H1 (cell line): ENCODE data around the gene TERB1. TPM values are rescaled to one million over a fixed set of nuclear protein-coding genes. Genes with fewer than 3 reads are reported as not detected.

Experiments
- CTCF ChIA-PET: fragments of 300-600 bp; sonication (Branson Sonifier 250); formaldehyde crosslinking; loops from one replicate; lab custom pipeline; 2021; ENCODE audit not compliant: partially characterized antibody; lab: Charles Lee
- POLR2A ChIA-PET: fragments of 300-600 bp; sonication (Branson Sonifier 250); formaldehyde crosslinking; loops from one replicate; lab custom pipeline; 2021; ENCODE audit warnings: inconsistent platforms; ENCODE audit not compliant: partially characterized antibody; lab: Charles Lee
- DNase-seq, 2 experiments: peaks; one replicate each; pipeline versions ENCODE4 v3.0.0 to v3.0.0-alpha.2; 2010 to 2022; ENCODE audit warnings: low spot score in 2 of 2, low read depth in 1 of 2, mixed read lengths in 1 of 2
- FAIRE-seq: peaks from 2 replicates; lab custom pipeline; 2011; peaks lifted over from hg19 to GRCh38; lab: Jason Lieb, UNC
- H2AFZ ChIP-seq: 2 replicates; pipeline ENCODE4 v1.8.1; 2012; ENCODE audit warnings: low read length, inconsistent platforms
- H2AK5ac ChIP-seq: 2 replicates; pipeline ENCODE4 v1.6.1; 2013; ENCODE audit warnings: low read depth, low read length
- H2BK120ac ChIP-seq: replicated peaks from 2 replicates; pipeline ENCODE3; 2013; ENCODE audit warnings: low read depth, low read length, inconsistent platforms
- H2BK12ac ChIP-seq: 2 replicates; pipeline ENCODE4 v1.6.1; 2013; ENCODE audit warnings: low read depth, low read length
- H2BK15ac ChIP-seq: 2 replicates; pipeline ENCODE4 v1.6.1; 2013; ENCODE audit warnings: low read length
- H2BK20ac ChIP-seq: 2 replicates; pipeline ENCODE4 v1.6.1; 2013; ENCODE audit warnings: low read length
- H2BK5ac ChIP-seq: 2 replicates; pipeline ENCODE4 v1.6.1; 2013; ENCODE audit warnings: low read depth, low read length
- H3K14ac ChIP-seq: 2 replicates; pipeline ENCODE4 v1.6.1; 2013; ENCODE audit warnings: inconsistent platforms; ENCODE audit not compliant: insufficient read length
- H3K18ac ChIP-seq: 2 replicates; pipeline ENCODE4 v1.6.1; 2013; ENCODE audit warnings: low read length; ENCODE audit errors: extremely low read depth
- H3K23ac ChIP-seq: 2 replicates; pipeline ENCODE4 v1.6.1; 2013; ENCODE audit warnings: inconsistent platforms; ENCODE audit not compliant: insufficient read length
- H3K23me2 ChIP-seq: 2 replicates; pipeline ENCODE4 v1.6.1; 2013; ENCODE audit warnings: low read depth, low read length
- H3K27ac ChIP-seq: 2 replicates; pipeline ENCODE4 v1.6.1; 2011; ENCODE audit warnings: low read depth, low read length, inconsistent platforms
- H3K27me3 ChIP-seq, 4 experiments: replicated peaks in 1 of 4; 1 replicate in 1 of 4; 2 replicates in 3 of 4; pipeline versions ENCODE4 v1.6.1 to v1.8.1; 2011 to 2013; ENCODE audit warnings: low read length in 3 of 4, mild to moderate bottlenecking in 3 of 4, inconsistent platforms in 2 of 4, mixed read lengths in 2 of 4, moderate library complexity in 1 of 4; ENCODE audit not compliant: control insufficient read depth in 3 of 4, insufficient read depth in 3 of 4; ENCODE audit errors: extremely low read depth in 1 of 4
- H3K36me3 ChIP-seq, 4 experiments: 2 replicates each; pipeline versions ENCODE4 v1.6.1 to v1.8.1; 2011 to 2013; ENCODE audit warnings: mild to moderate bottlenecking in 4 of 4, low read length in 3 of 4, moderate library complexity in 2 of 4, control low read depth in 1 of 4, inconsistent platforms in 1 of 4; ENCODE audit not compliant: insufficient read depth in 4 of 4, control insufficient read depth in 2 of 4
- H3K4ac ChIP-seq: replicated peaks from 2 replicates; pipeline ENCODE3; 2013; ENCODE audit warnings: low read length, low read depth, mixed read lengths, inconsistent platforms; ENCODE audit not compliant: insufficient read length
- H3K4me1 ChIP-seq, 4 experiments: replicated peaks in 1 of 4; 1 replicate in 1 of 4; 2 replicates in 3 of 4; pipeline versions ENCODE4 v1.6.1 to v1.8.1; 2011 to 2013; ENCODE audit warnings: low read length in 3 of 4, inconsistent platforms in 2 of 4, mixed read lengths in 1 of 4; ENCODE audit not compliant: insufficient read depth in 4 of 4, control insufficient read depth in 3 of 4
- H3K4me2 ChIP-seq, 2 experiments: 2 replicates each; pipeline versions ENCODE4 v1.6.1 to v1.8.1; 2011 to 2013; ENCODE audit warnings: low read depth in 2 of 2, low read length in 2 of 2, control low read depth in 1 of 2, inconsistent platforms in 1 of 2, mild to moderate bottlenecking in 1 of 2; ENCODE audit not compliant: insufficient read depth in 1 of 2
- H3K4me3 ChIP-seq, 4 experiments: fragments of 200-600, 300-600 bp in 1 of 4; sonication (generic), shearing (Covaris generic), sonication (Bioruptor Twin) in 1 of 4; 2 replicates each; pipeline versions ENCODE4 v1.5.1 to v1.8.1; 2011 to 2016; ENCODE audit warnings: low read length in 4 of 4, low read depth in 3 of 4, control low read depth in 2 of 4, inconsistent platforms in 2 of 4, mild to moderate bottlenecking in 2 of 4, mixed read lengths in 1 of 4, moderate library complexity in 1 of 4; ENCODE audit not compliant: insufficient read depth in 2 of 4; ENCODE audit errors: extremely low read depth in 1 of 4
- H3K56ac ChIP-seq: replicated peaks from 2 replicates; pipeline ENCODE3; 2013; ENCODE audit warnings: low read depth, mild to moderate bottlenecking, mixed read lengths, low read length, inconsistent platforms; ENCODE audit not compliant: insufficient read length
- H3K79me1 ChIP-seq: 2 replicates; pipeline ENCODE4 v1.6.1; 2013; ENCODE audit warnings: low read depth, low read length, control low read depth
- H3K79me2 ChIP-seq, 2 experiments: 2 replicates each; pipeline versions ENCODE4 v1.6.1 to v1.8.1; 2012 to 2013; ENCODE audit warnings: low read length in 2 of 2, mild to moderate bottlenecking in 2 of 2, inconsistent platforms in 1 of 2; ENCODE audit not compliant: insufficient read depth in 2 of 2, control insufficient read depth in 1 of 2
- H3K9ac ChIP-seq, 4 experiments: replicated peaks in 1 of 4; 1 replicate in 1 of 4; 2 replicates in 3 of 4; pipeline versions ENCODE4 v1.6.1 to v1.8.1; 2011 to 2013; ENCODE audit warnings: low read depth in 3 of 4, low read length in 3 of 4, control low read depth in 2 of 4, mild to moderate bottlenecking in 2 of 4, moderate library complexity in 2 of 4, inconsistent platforms in 1 of 4; ENCODE audit errors: extremely low read depth in 1 of 4
- H3K9me3 ChIP-seq, 2 experiments: 2 replicates each; pipeline versions ENCODE4 v1.6.1 to v1.8.1; 2012 to 2013; ENCODE audit warnings: mild to moderate bottlenecking in 2 of 2, moderate library complexity in 2 of 2, control low read depth in 1 of 2, inconsistent platforms in 1 of 2, low read depth in 1 of 2, low read length in 1 of 2, mixed read lengths in 1 of 2; ENCODE audit not compliant: insufficient read depth in 2 of 2
- H4K20me1 ChIP-seq, 2 experiments: replicated peaks in 1 of 2; 2 replicates each; pipeline versions ENCODE3 to v1.8.1; 2011 to 2013; ENCODE audit warnings: inconsistent platforms in 2 of 2, low read length in 2 of 2, mild to moderate bottlenecking in 1 of 2; ENCODE audit not compliant: insufficient read depth in 2 of 2, control insufficient read depth in 1 of 2
- H4K5ac ChIP-seq: 2 replicates; pipeline ENCODE4 v1.6.1; 2013; ENCODE audit warnings: low read length, low read depth, mixed read lengths, inconsistent platforms; ENCODE audit not compliant: insufficient read length
- H4K8ac ChIP-seq: 2 replicates; pipeline ENCODE4 v1.8.0; 2013; ENCODE audit warnings: mild to moderate bottlenecking, moderate library complexity, low read length, inconsistent platforms; ENCODE audit not compliant: insufficient read depth; ENCODE audit errors: extremely low read depth
- H4K91ac ChIP-seq: replicated peaks from 2 replicates; pipeline ENCODE3; 2013; ENCODE audit warnings: low read length, mixed read lengths, inconsistent platforms; ENCODE audit not compliant: insufficient read length
- CHD2 ChIP-seq: IDR thresholded peaks from 2 replicates; pipeline ENCODE4 v1.6.1; 2012; ENCODE audit warnings: low read length, improper control_type of control experiment
- CREB1 ChIP-seq: IDR thresholded peaks from 2 replicates; pipeline ENCODE4 v1.6.1; 2012; ENCODE audit warnings: inconsistent platforms
- E2F6 ChIP-seq: IDR thresholded peaks from 2 replicates; pipeline ENCODE4 v1.6.1; 2012; ENCODE audit warnings: inconsistent platforms
- HDAC2 ChIP-seq, 2 experiments: fragments of 300-600 bp in 1 of 2; sonication (generic) in 1 of 2; IDR thresholded peaks; 2 replicates each; pipeline ENCODE4 v1.6.1; 2011 to 2012; ENCODE audit warnings: low read depth in 2 of 2, low read length in 2 of 2, mild to moderate bottlenecking in 2 of 2, moderate library complexity in 2 of 2, borderline replicate concordance in 1 of 2, inconsistent platforms in 1 of 2
- JUN ChIP-seq: IDR thresholded peaks from 2 replicates; pipeline ENCODE4 v1.6.1; 2011; ENCODE audit warnings: low read depth, mild to moderate bottlenecking, improper control_type of control experiment, low read length
- NRF1 ChIP-seq: IDR thresholded peaks from 2 replicates; pipeline ENCODE4 v1.6.1; 2011; ENCODE audit warnings: mild to moderate bottlenecking, low read depth, low read length, improper control_type of control experiment
- POLR2AphosphoS5 ChIP-seq: IDR thresholded peaks from 2 replicates; pipeline ENCODE4 v1.6.1; 2011; ENCODE audit warnings: low read depth, low read length
- RBBP5 ChIP-seq: IDR thresholded peaks from 2 replicates; pipeline ENCODE4 v1.7.1; 2012; ENCODE audit warnings: low read depth, mild to moderate bottlenecking, inconsistent platforms, low read length, moderate library complexity, borderline replicate concordance
- SIN3A ChIP-seq, 2 experiments: IDR thresholded peaks in 1 of 2; conservative IDR thresholded peaks in 1 of 2; 2 replicates each; pipeline ENCODE4 v1.6.1; 2011 to 2012; ENCODE audit warnings: low read length in 2 of 2, improper control_type of control experiment in 1 of 2, low read depth in 1 of 2, mild to moderate bottlenecking in 1 of 2
- USF2 ChIP-seq: IDR thresholded peaks from 2 replicates; pipeline ENCODE4 v1.6.1; 2011; ENCODE audit warnings: low read length, improper control_type of control experiment
- WGBS, 2 experiments: shearing (Covaris generic) in 1 of 2; methylation state at CpG; one replicate each; pipeline versions ENCODE4 v1.1.6 to v1.1.7; 2013 to 2015; ENCODE audit warnings: low lambda C conversion rate in 2 of 2, mixed read lengths in 2 of 2, inconsistent platforms in 1 of 2, low coverage in 1 of 2, missing lambda C conversion rate in 1 of 2; ENCODE audit not compliant: insufficient replicate concordance in 2 of 2, insufficient coverage in 1 of 2, insufficient read length in 1 of 2; ENCODE audit errors: extremely low coverage in 1 of 2, missing lambda C conversion rate in 1 of 2; 5-methylcytosine and 5-hydroxymethylcytosine counted together
- polyA plus RNA-seq, 7 experiments: library from polyadenylated mRNA; depleted of rRNA in 3 of 7; stranded (reverse) in 5 of 7; unstranded in 2 of 7; fragments of >200 nt in 5 of 7; fragments of 200-250 nt in 2 of 7; gene quantifications; 1 replicate in 5 of 7; 2 replicates in 1 of 7; 4 replicates in 1 of 7; pipeline versions ENCODE4 v1.2.1 to v1.2.3, GENCODE V29; 2011 to 2013; ENCODE audit warnings: missing spikeins in 2 of 7, mixed read lengths in 2 of 7
- total RNA-seq: library from RNA; stranded (reverse); fragmentation: NEBNext Ultra II Directional; extraction: Animal tissue kit (Norgen Biotek cat#: 25700); gene quantifications from 2 replicates; pipeline ENCODE4 v1.2.1, GENCODE V29; 2021

Gene TERB1
- total and polyA plus RNA-seq, 2 of the 8 experiments (the other 6 are each of a cell fraction or from before 2014, with no cell fraction given): not detected

- Histone ChIP-seq H3K9ac (no peak overlapping the region), H4K5ac (no peak overlapping the region), H3K4ac (no peak overlapping the region), H3K36me3 (no peaks in the 10 kb centered on the region), H3K23me2 (peaks cover 12% of the 10 kb centered on the region), H3K27ac (no peak overlapping the region), H3K79me1 (no peaks in the 10 kb centered on the region), H2AFZ (no peak overlapping the region), H3K14ac (no peak overlapping the region), H3K9me3 (no peaks in the 10 kb centered on the region), H3K23ac (no peak overlapping the region), H3K18ac (no peak overlapping the region), H3K56ac (no peak overlapping the region), H4K8ac (no peak overlapping the region), H2BK12ac (no peak overlapping the region), H2BK15ac (no peak overlapping the region), H4K91ac (no peak overlapping the region), H3K79me2 (no peaks in the 10 kb centered on the region), H2BK120ac (no peak overlapping the region), H3K27me3 (peaks cover 14 to 45% (median 36%) of the 10 kb centered on the region in 4 experiments), H3K4me3 (no peak overlapping the region), H3K4me2 (no peak overlapping the region), H2BK5ac (no peak overlapping the region), H3K4me1 (peaks cover 0 to 2% (median 0%) of the 10 kb centered on the region in 4 experiments; a peak in 3 of 7 replicates), H2BK20ac (no peak overlapping the region), H4K20me1 (peaks cover 0 to 3% of the 10 kb centered on the region in 2 experiments), H2AK5ac (0 out of 2 replicates have a peak overlapping the region, but pooled peaks have one; percentile 4)
- POLR2A ChIA-PET: interaction anchor here (1.1 to 1.4 kb wide), 3 partner anchors 9 to 31 kb away, joined by 3 read pairs; no protein-coding TSS in a partner anchor
- FAIRE-seq: no peak
- no peak for DNase-seq
- 94% methylated on average over 6 of the region's 6 CpGs; no CpG with 5 or more reads in 1 of the 2 experiments for WGBS, 2 experiments
- CTCF ChIA-PET: interaction anchor here (0.6 to 13.4 kb wide), 7 partner anchors 13 to 84 kb away, joined by 3 to 162 read pairs (median 4); partner anchors contain the start of gene NAE1
- TF ChIP-seq RBBP5: no peak
- no peak for TF ChIP-seq HDAC2 (IDR thresholded peaks at IDR 0.05; ENCODE audit: borderline replicate concordance in 1 of 2, low read depth in 2 of 2, low read length in 2 of 2)
- TF ChIP-seq CHD2: no peak
- TF ChIP-seq POLR2AphosphoS5: no peak
- no peak for TF ChIP-seq JUN
- no peak for TF ChIP-seq E2F6
- no peak for TF ChIP-seq USF2
- TF ChIP-seq NRF1: no peak
- no peak for TF ChIP-seq SIN3A (conservative IDR thresholded peaks at IDR 0.05 in 1 of 2, IDR thresholded peaks at IDR 0.05 in 1 of 2; ENCODE audit: low read depth in 1 of 2, low read length in 2 of 2)
- no peak for TF ChIP-seq CREB1
These were observed 45.4 kb upstream of the TERB1 start for GRCh38 chr16:66846831-66847230.
